HCT116 (cell line): ENCODE data around the gene NNT. TPM values are rescaled to one million over a fixed set of nuclear protein-coding genes. Genes with fewer than 3 reads are reported as not detected.

ENCODE experiments used
- ATAC-seq: fragments of 200-7000 bp; cut with Tn5 transposase; 2 replicates; pipeline ENCODE4 v1.9.1; 2020; ENCODE audit warnings: mild to moderate bottlenecking, moderate library complexity
- BruUV-seq: library from RNA; stranded (reverse); fragments of 400-500 nt; replicated peaks from 2 replicates; lab custom pipeline; 2021; lab: Mats Ljungman, UMichigan
- CTCF ChIA-PET: fragments of 300-600 bp; sonication (Branson Sonifier 250); formaldehyde crosslinking; loops from one replicate; lab custom pipeline; 2021; ENCODE audit warnings: antibody characterized with exemption; lab: Charles Lee
- POLR2A ChIA-PET: fragments of 300-600, 350-600 bp; sonication (Branson Sonifier 250); formaldehyde crosslinking; loops from one replicate; lab custom pipeline; 2021; ENCODE audit warnings: antibody characterized with exemption; lab: Charles Lee
- RAD21 ChIA-PET, 2 experiments: fragments of 300-600 bp; sonication (Branson Sonifier 250); formaldehyde crosslinking; loops; one replicate each; lab custom pipeline; 2023; ENCODE audit warnings: low total read pairs in 2 of 2; ENCODE audit not compliant: uncharacterized antibody in 2 of 2, unreplicated experiment in 2 of 2, low non-redundant PET in 1 of 2; lab: Charles Lee
- DNase-seq: peaks from one replicate; pipeline ENCODE4 v3.0.0-alpha.2; 2010; ENCODE audit warnings: low read depth, low spot score
- H2AFZ ChIP-seq: fragments of 200-600 bp; shearing (Covaris generic), sonication (generic); 2 replicates; pipeline ENCODE4 v1.6.1; 2017; ENCODE audit warnings: low read depth, mixed run types, mixed read lengths, antibody characterized with exemption, low read length; ENCODE audit not compliant: poor library complexity, severe bottlenecking
- H3K27ac ChIP-seq: 2 replicates; pipeline ENCODE4 v1.5.1; 2012; ENCODE audit warnings: low read depth, low read length
- H3K27me3 ChIP-seq: fragments of 200-600 bp; sonication (generic); 2 replicates; pipeline ENCODE4 v1.6.1; 2016; ENCODE audit warnings: mixed run types, low read length, mixed read lengths; ENCODE audit not compliant: insufficient read depth
- H3K36me3 ChIP-seq, 2 experiments: fragments of 200-500 bp in 1 of 2; fragments of 200-600 bp in 1 of 2; sonication (Bioruptor generic) in 1 of 2; sonication (generic) in 1 of 2; 2 replicates each; pipeline versions ENCODE4 v1.5.1 to v1.6.1; 2014 to 2016; ENCODE audit warnings: low read length in 2 of 2, inconsistent platforms in 1 of 2, mixed read lengths in 1 of 2, mixed run types in 1 of 2; ENCODE audit not compliant: insufficient read depth in 2 of 2, control insufficient read depth in 1 of 2
- H3K4me1 ChIP-seq, 2 experiments: fragments of 200-600 bp in 1 of 2; sonication (generic) in 1 of 2; 2 replicates each; pipeline versions ENCODE4 v1.5.1 to v1.6.1; 2012 to 2017; ENCODE audit warnings: low read length in 2 of 2, inconsistent platforms in 1 of 2, mild to moderate bottlenecking in 1 of 2, mixed read lengths in 1 of 2, mixed run types in 1 of 2, moderate library complexity in 1 of 2; ENCODE audit not compliant: insufficient read depth in 2 of 2, control insufficient read depth in 1 of 2
- H3K4me2 ChIP-seq: fragments of 200-600 bp; sonication (generic); 2 replicates; pipeline ENCODE4 v1.6.1; 2017; ENCODE audit warnings: mixed run types, low read length, mixed read lengths
- H3K4me3 ChIP-seq, 2 experiments: fragments of 200-600 bp in 1 of 2; sonication (generic) in 1 of 2; replicated peaks in 1 of 2; 2 replicates each; pipeline ENCODE4 v1.5.1; 2011 to 2016; ENCODE audit warnings: low read length in 2 of 2, control low read depth in 1 of 2, low read depth in 1 of 2, mild to moderate bottlenecking in 1 of 2, mixed read lengths in 1 of 2, mixed run types in 1 of 2
- H3K79me2 ChIP-seq: fragments of 200-600 bp; sonication (generic); 2 replicates; pipeline ENCODE4 v1.6.1; 2017; ENCODE audit warnings: mild to moderate bottlenecking, mixed run types, low read length, moderate library complexity, mixed read lengths; ENCODE audit not compliant: insufficient read depth
- H3K9ac ChIP-seq: fragments of 200-600 bp; sonication (generic); 2 replicates; pipeline ENCODE4 v1.6.1; 2016; ENCODE audit warnings: low read length, mixed read lengths
- H3K9me2 ChIP-seq: fragments of 200-600 bp; sonication (generic), shearing (Covaris generic); 2 replicates; pipeline ENCODE4 v1.6.1; 2017; ENCODE audit warnings: mixed run types, mild to moderate bottlenecking, moderate library complexity; ENCODE audit not compliant: insufficient read depth
- H3K9me3 ChIP-seq, 2 experiments: fragments of 200-500 bp in 1 of 2; fragments of 200-600 bp in 1 of 2; sonication (Bioruptor generic) in 1 of 2; sonication (generic) in 1 of 2; 2 replicates each; pipeline ENCODE4 v1.6.1; 2014 to 2017; ENCODE audit warnings: low read length in 2 of 2, mixed read lengths in 2 of 2, inconsistent platforms in 1 of 2, low read depth in 1 of 2, mild to moderate bottlenecking in 1 of 2, mixed run types in 1 of 2, moderate library complexity in 1 of 2; ENCODE audit not compliant: control insufficient read depth in 1 of 2, insufficient read depth in 1 of 2
- H4K20me1 ChIP-seq: fragments of 200-600 bp; sonication (generic), shearing (Covaris generic); 2 replicates; pipeline ENCODE4 v1.6.1; 2017; ENCODE audit warnings: mixed run types, mild to moderate bottlenecking, moderate library complexity; ENCODE audit not compliant: insufficient read depth
- CEBPB ChIP-seq: IDR thresholded peaks from 2 replicates; pipeline ENCODE4 v1.6.1; 2012; ENCODE audit warnings: low read depth
- EZH2phosphoT487 ChIP-seq: fragments of 200-600 bp; IDR thresholded peaks from 2 replicates; pipeline ENCODE4 v1.6.1; 2018; ENCODE audit warnings: antibody characterized with exemption, borderline replicate concordance
- FOSL1 ChIP-seq: IDR thresholded peaks from 2 replicates; pipeline ENCODE4 v1.6.1; 2012; ENCODE audit warnings: low read depth
- JUND ChIP-seq: IDR thresholded peaks from 2 replicates; pipeline ENCODE4 v1.6.1; 2012
- POLR2AphosphoS5 ChIP-seq: IDR thresholded peaks from 2 replicates; pipeline ENCODE4 v1.6.1; 2011; ENCODE audit warnings: mild to moderate bottlenecking, low read depth, low read length, moderate library complexity
- RAD21 ChIP-seq: IDR thresholded peaks from 2 replicates; pipeline ENCODE4 v1.6.1; 2012; ENCODE audit warnings: low read depth, mild to moderate bottlenecking
- SIN3A ChIP-seq: IDR thresholded peaks from 2 replicates; pipeline ENCODE4 v1.6.1; 2012; ENCODE audit warnings: low read depth
- SP1 ChIP-seq: IDR thresholded peaks from 2 replicates; pipeline ENCODE4 v1.6.1; 2012; ENCODE audit warnings: low read depth
- SRF ChIP-seq: IDR thresholded peaks from 2 replicates; pipeline ENCODE4 v1.6.1; 2012; ENCODE audit warnings: low read depth
- TCF7L2 ChIP-seq: IDR thresholded peaks from 2 replicates; pipeline ENCODE4 v1.7.0; 2011; ENCODE audit warnings: borderline replicate concordance, inconsistent platforms; ENCODE audit not compliant: insufficient read depth, insufficient read length; ENCODE audit errors: extremely low read depth
- ZNF274 ChIP-seq: fragments of 200-500 bp; sonication (Bioruptor generic); IDR thresholded peaks from 2 replicates; pipeline ENCODE4 v1.6.1; 2014; ENCODE audit warnings: mild to moderate bottlenecking, low read depth, low read length, inconsistent platforms
- intact Hi-C: fragments of 100-400 bp; cut with micrococcal nuclease; formaldehyde crosslinking; loops from 2 replicates; pipeline ENCODE4 v1.10.0; 2022
- total RNA-seq: library from RNA; stranded (reverse); gene quantifications from one replicate; pipeline ENCODE4 v1.2.1, GENCODE V29; 2021; ENCODE audit not compliant: unreplicated experiment
- TF ChIP-seq, protein P1 (sequence below): IDR thresholded peaks from 2 replicates; pipeline ENCODE4 v1.6.1; 2011; ENCODE audit warnings: mild to moderate bottlenecking, low read length, moderate library complexity; ENCODE audit not compliant: insufficient replicate concordance; ENCODE audit errors: extremely low read depth
- TF ChIP-seq, protein P2 (sequence below): IDR thresholded peaks from 2 replicates; pipeline ENCODE4 v1.6.1; 2012
- TF ChIP-seq, protein P3 (sequence below): IDR thresholded peaks from 2 replicates; pipeline ENCODE4 v1.6.1; 2012
- TF ChIP-seq, protein P4 (sequence below): IDR thresholded peaks from 2 replicates; pipeline ENCODE4 v1.6.1; 2012; ENCODE audit warnings: low read depth

Gene NNT
- total RNA-seq, 1 experiment from 2014 or later, result 0.32 TPM

DNA sequence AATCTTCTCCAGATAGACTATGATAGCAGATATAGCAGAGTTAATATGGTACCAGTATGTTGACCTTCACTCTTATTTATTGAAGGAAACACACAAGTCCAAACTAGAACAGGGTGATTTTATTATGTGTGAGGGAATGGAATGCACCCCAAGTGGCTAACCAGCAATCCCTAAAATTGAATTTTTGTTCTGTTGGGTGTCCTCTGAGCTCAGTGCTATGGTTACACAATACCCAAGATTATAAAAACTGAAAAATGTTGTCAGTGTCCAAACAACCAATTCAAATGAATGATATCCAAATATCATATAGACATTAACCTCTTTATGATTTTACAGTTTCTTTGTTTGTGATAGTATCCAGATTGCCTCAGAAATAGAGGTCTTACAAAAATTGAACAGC lies 60.9 kb downstream of the NNT start:
- H3K4me3 ChIP-seq, result no peak overlapping the region
- H3K9me3 ChIP-seq, result no peaks in the 10 kb centered on the region
- TF ChIP-seq TCF7L2 (no peak), JUND (no peak), CEBPB (no peak), SIN3A (no peak), FOSL1 (no peak)
- TF ChIP-seq, protein P1, sequence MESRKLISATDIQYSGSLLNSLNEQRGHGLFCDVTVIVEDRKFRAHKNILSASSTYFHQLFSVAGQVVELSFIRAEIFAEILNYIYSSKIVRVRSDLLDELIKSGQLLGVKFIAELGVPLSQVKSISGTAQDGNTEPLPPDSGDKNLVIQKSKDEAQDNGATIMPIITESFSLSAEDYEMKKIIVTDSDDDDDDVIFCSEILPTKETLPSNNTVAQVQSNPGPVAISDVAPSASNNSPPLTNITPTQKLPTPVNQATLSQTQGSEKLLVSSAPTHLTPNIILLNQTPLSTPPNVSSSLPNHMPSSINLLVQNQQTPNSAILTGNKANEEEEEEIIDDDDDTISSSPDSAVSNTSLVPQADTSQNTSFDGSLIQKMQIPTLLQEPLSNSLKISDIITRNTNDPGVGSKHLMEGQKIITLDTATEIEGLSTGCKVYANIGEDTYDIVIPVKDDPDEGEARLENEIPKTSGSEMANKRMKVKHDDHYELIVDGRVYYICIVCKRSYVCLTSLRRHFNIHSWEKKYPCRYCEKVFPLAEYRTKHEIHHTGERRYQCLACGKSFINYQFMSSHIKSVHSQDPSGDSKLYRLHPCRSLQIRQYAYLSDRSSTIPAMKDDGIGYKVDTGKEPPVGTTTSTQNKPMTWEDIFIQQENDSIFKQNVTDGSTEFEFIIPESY, result no peak
- no peak overlapping the region for H3K27ac ChIP-seq
- no peaks in the 10 kb centered on the region for H3K4me1 ChIP-seq
- no TSS peak for BruUV-seq
- ATAC-seq (no peak), DNase-seq (no peak)
- ChIA-PET CTCF (interaction anchor here (1.1 kb wide), 1 partner anchor 668 kb away, joined by 4 read pairs; no protein-coding TSS in a partner anchor), POLR2A (no interaction called here), RAD21 (no interaction called here)
- intact Hi-C loops, result loop anchor here (2.0 kb wide), 2 partner anchors 161 to 1111 kb away; no protein-coding TSS in a partner anchor
- no peak overlapping the region for H3K4me2 ChIP-seq
- no peak overlapping the region for H3K9ac ChIP-seq
- H3K9me2 ChIP-seq, result no peaks in the 10 kb centered on the region
- H3K36me3 ChIP-seq, result no peaks in the 10 kb centered on the region
- H3K27me3 ChIP-seq, result no peaks in the 10 kb centered on the region
- H2AFZ ChIP-seq, result no peak overlapping the region
- no peaks in the 10 kb centered on the region for H3K79me2 ChIP-seq
- H4K20me1 ChIP-seq, result no peaks in the 10 kb centered on the region

DNA sequence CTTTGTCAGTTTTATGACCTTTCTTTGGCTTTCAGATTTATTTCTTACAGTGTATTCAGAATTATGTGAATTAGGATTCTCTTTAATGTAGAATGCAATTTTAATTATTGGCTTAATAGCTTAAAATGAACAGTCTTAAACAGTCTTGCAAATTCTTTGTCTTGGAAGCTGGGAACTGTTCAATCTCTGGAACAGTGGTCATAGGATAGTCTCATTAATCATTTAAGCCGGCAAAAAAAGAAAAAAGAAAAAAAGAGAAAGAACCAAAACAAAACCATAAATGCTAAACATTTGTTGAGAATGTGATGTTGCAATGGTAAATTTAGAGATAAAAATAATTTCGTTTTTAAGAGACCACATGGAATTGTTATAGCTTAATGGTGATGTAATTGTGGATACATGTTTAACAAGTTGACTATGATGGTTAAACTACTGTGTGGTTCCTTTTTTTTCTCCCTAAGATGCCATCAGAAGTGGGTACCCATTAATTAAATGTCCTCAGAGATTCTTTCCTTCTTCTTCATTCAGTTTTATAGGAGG lies 61.6 kb downstream of the NNT start:
- Histone ChIP-seq H3K27ac (no peak overlapping the region), H3K4me1 (no peaks in the 10 kb centered on the region), H3K36me3 (no peaks in the 10 kb centered on the region), H4K20me1 (no peaks in the 10 kb centered on the region), H3K4me3 (no peak overlapping the region), H3K79me2 (no peaks in the 10 kb centered on the region), H3K4me2 (no peak overlapping the region), H3K27me3 (no peaks in the 10 kb centered on the region), H3K9me2 (no peaks in the 10 kb centered on the region), H3K9me3 (no peaks in the 10 kb centered on the region), H3K9ac (no peak overlapping the region), H2AFZ (no peak overlapping the region)
- RAD21 ChIA-PET, result no interaction called here
- no TSS peak for BruUV-seq
- POLR2A ChIA-PET, result no interaction called here
- intact Hi-C loops, result loop anchor here (2.0 kb wide), 1 partner anchor 160 kb away; no protein-coding TSS in a partner anchor
- ATAC-seq (no peak), DNase-seq (no peak)
- CTCF ChIA-PET, result no interaction called here
- TF ChIP-seq FOSL1, result no peak
- TF ChIP-seq, protein P2, sequence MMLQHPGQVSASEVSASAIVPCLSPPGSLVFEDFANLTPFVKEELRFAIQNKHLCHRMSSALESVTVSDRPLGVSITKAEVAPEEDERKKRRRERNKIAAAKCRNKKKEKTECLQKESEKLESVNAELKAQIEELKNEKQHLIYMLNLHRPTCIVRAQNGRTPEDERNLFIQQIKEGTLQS, result no peak
- TF ChIP-seq RAD21, result no peak
- TF ChIP-seq EZH2phosphoT487, result no peak
- TF ChIP-seq SRF, result no peak
- no peak for TF ChIP-seq POLR2AphosphoS5
- TF ChIP-seq, protein P3, sequence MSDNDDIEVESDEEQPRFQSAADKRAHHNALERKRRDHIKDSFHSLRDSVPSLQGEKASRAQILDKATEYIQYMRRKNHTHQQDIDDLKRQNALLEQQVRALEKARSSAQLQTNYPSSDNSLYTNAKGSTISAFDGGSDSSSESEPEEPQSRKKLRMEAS, result no peak
- TF ChIP-seq SP1, result no peak
- no peak for TF ChIP-seq ZNF274
- TF ChIP-seq, protein P4, sequence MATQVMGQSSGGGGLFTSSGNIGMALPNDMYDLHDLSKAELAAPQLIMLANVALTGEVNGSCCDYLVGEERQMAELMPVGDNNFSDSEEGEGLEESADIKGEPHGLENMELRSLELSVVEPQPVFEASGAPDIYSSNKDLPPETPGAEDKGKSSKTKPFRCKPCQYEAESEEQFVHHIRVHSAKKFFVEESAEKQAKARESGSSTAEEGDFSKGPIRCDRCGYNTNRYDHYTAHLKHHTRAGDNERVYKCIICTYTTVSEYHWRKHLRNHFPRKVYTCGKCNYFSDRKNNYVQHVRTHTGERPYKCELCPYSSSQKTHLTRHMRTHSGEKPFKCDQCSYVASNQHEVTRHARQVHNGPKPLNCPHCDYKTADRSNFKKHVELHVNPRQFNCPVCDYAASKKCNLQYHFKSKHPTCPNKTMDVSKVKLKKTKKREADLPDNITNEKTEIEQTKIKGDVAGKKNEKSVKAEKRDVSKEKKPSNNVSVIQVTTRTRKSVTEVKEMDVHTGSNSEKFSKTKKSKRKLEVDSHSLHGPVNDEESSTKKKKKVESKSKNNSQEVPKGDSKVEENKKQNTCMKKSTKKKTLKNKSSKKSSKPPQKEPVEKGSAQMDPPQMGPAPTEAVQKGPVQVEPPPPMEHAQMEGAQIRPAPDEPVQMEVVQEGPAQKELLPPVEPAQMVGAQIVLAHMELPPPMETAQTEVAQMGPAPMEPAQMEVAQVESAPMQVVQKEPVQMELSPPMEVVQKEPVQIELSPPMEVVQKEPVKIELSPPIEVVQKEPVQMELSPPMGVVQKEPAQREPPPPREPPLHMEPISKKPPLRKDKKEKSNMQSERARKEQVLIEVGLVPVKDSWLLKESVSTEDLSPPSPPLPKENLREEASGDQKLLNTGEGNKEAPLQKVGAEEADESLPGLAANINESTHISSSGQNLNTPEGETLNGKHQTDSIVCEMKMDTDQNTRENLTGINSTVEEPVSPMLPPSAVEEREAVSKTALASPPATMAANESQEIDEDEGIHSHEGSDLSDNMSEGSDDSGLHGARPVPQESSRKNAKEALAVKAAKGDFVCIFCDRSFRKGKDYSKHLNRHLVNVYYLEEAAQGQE, result no peak
- TF ChIP-seq CEBPB, result no peak
- TF ChIP-seq JUND, result no peak
